GM19240 (cell line): Measurements from ENCODE around the gene DGKE.

ENCODE experiments used
- DNase-seq: peaks from one replicate; pipeline ENCODE4 v3.0.0; 2011; ENCODE audit warnings: low spot score; ENCODE audit not compliant: insufficient read length

The DGKE gene

DNA sequence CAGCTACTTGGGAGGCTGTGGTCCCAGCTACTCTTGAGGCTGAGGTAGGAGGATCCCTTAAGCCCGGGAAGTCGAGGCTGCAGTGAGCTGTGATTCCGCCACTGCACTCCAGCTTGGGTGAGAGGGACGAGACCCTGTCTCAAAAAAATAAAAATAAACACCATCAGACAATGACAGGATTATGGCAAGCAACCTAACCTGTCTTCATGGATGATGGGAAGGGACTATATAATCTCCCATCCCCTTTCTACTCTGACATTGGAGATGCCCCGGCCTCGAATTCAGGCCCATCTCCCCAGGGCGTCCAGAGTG lies 79.0 kb downstream of the DGKE start:
- no peak for DNase-seq

DNA sequence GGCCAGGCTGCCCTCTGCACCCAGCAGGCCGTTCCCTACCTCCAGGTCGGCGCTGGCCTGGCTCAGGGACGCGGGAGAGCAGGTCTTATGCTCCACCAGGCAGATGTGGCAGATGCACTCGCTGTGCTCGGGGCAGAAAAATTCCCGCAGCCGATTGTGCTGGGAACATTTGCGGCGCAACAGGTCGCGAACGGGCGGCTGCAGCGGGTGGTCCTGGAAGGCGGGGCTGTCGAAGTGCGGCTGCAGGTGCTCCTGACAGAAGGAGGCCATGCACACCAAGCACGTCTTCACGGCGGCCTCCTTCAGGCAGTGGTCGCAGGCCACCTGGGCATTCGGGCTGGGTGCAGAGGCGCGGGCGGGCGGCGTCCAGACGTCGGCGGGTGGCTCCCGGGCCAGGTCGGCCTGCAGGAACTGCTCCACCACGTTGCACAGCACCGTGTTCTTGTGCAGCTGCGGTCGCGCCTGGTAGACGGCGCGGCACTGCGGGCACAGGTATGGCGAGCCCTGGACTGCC lies 79.5 kb downstream of the DGKE start:
- no peak for DNase-seq

DNA sequence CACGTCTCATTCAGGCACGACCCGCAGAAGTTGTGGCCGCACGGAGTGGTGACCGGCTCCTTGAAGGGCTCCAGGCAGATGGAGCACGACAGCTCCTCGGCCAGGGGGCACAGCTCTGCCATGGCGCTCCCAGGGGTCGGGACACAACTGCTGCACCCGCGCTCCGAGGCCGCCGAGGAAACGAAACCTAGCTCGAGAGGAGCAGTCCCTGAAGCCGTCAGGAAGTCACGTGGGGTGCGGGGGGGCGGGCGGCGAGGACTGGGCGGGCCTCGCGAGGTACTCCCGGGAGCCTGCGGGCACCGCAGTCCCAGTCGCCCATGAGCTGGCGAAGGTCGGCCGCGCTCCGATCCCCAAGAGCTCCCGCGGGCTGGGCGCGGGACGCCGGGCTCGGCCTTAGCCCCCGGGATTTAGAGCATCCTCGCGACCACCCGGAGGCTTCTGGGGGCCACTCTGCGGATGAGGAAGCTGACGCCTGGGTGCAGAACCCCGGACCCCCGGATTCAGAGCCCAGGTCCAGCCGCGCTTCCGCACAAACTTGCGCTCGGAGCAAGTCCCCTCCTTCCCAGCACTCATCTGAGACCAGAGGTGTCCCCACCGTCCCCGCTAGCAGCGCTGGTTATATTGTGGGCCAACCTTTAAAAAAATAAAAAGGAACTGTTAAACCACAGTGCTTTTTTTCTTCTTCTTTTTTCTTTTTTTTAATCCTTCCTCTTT lies 80.1 kb downstream of the DGKE start, which contains the start of gene TRIM25:
Gene TRIM25 (minus strand): TSS at position 183 of the 714 bp plus-strand sequence. CDS start 61 bp downstream, at position 122.
- DNase-seq: peak; percentile 80

DNA sequence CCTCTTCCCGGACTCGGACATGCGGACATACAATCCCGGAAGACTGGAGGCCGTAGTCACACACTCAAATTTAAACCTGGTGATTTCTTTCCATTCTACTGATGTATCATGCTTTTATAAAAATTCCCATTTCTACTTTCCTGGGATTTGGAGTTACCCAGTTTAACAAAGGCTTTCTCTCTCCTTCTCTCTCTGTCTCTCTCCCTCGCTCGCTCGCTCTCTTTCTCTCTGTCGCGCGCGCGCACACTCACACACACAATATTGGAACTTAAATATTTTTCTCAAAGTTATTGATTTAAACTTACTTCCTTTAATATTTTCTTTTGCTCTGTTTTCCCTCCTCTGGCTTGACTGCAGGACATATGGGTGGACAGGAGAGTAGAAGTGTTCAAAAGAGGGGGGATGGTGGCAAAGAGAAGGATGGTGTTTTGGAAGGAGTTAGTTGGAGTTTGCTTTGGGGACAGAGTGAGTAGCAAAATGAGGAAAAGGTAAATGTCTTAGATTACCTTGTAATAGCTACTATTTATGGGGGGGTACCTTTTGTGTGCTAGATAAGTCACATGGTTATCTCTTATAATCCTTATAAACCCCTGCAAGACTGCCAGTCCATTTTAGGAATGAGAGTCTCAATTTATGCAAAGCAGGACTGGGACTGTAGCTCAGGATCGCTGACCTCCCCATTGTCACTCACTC lies 80.8 kb downstream of the DGKE start:
- DNase-seq: no peak

DNA sequence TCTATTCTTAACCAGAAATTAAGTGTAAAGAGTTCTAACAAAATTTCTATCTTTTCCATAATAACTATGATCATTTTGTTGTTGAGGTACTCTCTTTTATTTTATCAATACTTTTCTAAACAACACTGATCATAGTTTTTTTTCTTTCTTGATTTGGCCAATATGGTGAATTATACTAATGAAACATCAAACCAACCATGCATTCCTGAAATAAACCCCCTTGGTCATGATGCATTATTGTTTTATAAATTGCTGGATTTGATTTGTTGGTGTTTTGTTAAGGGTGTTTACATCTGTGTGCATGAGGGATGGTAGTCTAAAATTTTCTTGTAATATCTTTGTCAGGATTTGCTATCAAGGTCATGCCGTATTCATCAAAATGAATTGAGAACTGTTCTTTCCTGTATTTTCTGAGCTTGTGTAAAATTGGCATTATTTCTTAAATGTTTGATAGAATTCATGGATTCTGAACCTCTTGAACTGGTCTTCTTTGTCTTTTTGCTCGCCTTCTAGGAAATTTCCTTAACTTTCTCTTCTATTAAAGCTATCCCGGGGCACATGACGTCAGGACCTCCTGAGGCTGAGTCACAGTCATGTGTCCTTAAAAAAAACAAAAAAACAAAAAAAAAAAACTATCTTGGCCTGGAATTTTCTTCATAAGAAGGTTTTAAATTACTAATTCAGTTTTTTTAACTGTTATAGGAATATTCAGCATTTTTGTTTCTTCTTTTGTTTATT lies 83.8 kb downstream of the DGKE start:
- no peak for DNase-seq

DNA sequence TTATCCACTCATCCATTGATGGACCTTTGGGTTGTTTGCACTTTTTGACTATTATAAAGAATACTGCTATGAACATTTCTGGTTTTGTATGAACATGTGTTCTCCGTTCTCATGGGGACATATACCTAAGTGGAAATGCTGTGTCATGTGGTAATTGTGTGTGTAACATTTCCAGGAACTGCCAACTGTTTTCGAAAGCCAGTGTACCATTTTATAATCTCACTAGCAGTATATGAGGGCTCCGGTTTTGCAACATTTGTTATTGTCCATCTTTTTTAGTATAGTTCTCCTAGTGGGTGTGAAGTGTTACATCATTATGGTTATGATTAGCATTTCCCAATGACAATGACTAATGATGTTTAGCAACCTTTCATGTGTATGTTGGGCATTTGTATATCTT lies 85.0 kb downstream of the DGKE start:
- DNase-seq: no peak
